ENCODE data around the gene OR10Z1. TPM values are rescaled to one million over a fixed set of nuclear protein-coding genes. Genes with fewer than 3 reads are reported as not detected.

The OR10Z1 gene
- polyA plus RNA-seq, 1 donor = 0.12 TPM

- Histone ChIP-seq H3K27ac (ENCODE audit: low read length) (no peak overlapping the region), H3K27me3 (ENCODE audit: control insufficient read depth, insufficient read depth, low read length) (no peaks in the 10 kb centered on the region), H3K4me3 (ENCODE audit: low read length) (no peak overlapping the region), H3K36me3 (ENCODE audit: control insufficient read depth, insufficient read depth, low read length) (no peaks in the 10 kb centered on the region), H3K9me3 (ENCODE audit: control insufficient read depth, low read depth, low read length) (peaks cover 5% of the 10 kb centered on the region), H3K4me1 (ENCODE audit: control insufficient read depth, insufficient read depth, low read length) (no peaks in the 10 kb centered on the region)
- no peak for DNase-seq
- WGBS (ENCODE audit: insufficient coverage, low lambda C conversion rate) = no CpG with 5 or more reads among the region's 2 CpGs
Measured at GRCh38 chr1:158600735-158601134, 4.3 kb upstream of the OR10Z1 start.

- no peaks in the 10 kb centered on the region for H3K4me1 ChIP-seq (ENCODE audit: control insufficient read depth, insufficient read depth, low read length)
- H3K27ac ChIP-seq (ENCODE audit: low read length) = no peak overlapping the region
- DNase-seq = no peak
- no peaks in the 10 kb centered on the region for H3K27me3 ChIP-seq (ENCODE audit: control insufficient read depth, insufficient read depth, low read length)
- WGBS (ENCODE audit: insufficient coverage, low lambda C conversion rate) = no CpG with 5 or more reads among the region's 1 CpG
- no peaks in the 10 kb centered on the region for H3K9me3 ChIP-seq (ENCODE audit: control insufficient read depth, low read depth, low read length)
- H3K4me3 ChIP-seq (ENCODE audit: low read length) = no peak overlapping the region
- H3K36me3 ChIP-seq (ENCODE audit: control insufficient read depth, insufficient read depth, low read length) = no peaks in the 10 kb centered on the region
Measured at GRCh38 chr1:158607296-158607695, 2.2 kb downstream of the OR10Z1 start.

DNA sequence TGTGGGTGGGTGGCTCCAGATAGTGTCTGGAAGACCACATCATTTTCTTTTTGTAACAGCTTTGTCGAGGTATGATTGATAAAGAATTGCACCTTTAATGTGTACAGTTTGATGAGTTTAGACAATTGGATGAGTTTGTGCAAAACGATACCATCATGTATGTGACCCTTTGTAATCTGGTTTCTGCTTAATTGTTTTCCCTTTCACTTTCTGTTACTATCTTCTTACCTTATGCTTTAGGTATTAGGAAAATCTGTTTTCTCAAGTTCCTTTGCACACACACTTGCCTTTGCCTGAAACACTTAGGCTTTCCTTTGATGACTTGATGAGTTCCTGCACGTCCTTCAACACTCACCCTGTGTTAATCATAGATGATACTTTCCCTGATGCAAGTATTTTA lies 6.8 kb downstream of the OR10Z1 start:
- H3K4me1 ChIP-seq (ENCODE audit: control insufficient read depth, insufficient read depth, low read length) = no peaks in the 10 kb centered on the region
- H3K9me3 ChIP-seq (ENCODE audit: control insufficient read depth, low read depth, low read length) = no peaks in the 10 kb centered on the region
- H3K4me3 ChIP-seq (ENCODE audit: low read length) = no peak overlapping the region
- no peak for DNase-seq
- H3K36me3 ChIP-seq (ENCODE audit: control insufficient read depth, insufficient read depth, low read length) = no peaks in the 10 kb centered on the region
- H3K27me3 ChIP-seq (ENCODE audit: control insufficient read depth, insufficient read depth, low read length) = no peaks in the 10 kb centered on the region
- no peak overlapping the region for H3K27ac ChIP-seq (ENCODE audit: low read length)
- WGBS (ENCODE audit: insufficient coverage, low lambda C conversion rate) = 83% methylated on average over 1 of the region's 3 CpGs

DNA sequence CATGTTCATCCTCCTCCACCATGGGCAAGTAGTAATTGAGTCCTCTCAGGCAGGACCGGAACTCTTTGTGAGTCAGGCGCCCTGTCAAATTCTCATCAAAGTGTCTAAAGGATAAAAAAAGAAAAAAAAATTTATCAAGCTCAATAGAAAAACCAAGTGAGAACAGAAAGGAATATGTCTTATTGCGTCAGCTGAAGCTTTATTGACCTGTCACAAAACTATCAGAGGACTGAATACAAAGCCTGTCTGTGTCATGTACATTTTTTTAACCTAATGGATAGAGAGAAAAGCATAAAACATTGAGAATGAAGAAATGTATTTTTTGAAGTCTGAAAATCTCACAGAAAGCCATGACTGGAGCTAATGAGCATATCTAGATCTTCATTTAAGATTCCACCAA lies 8.7 kb downstream of the OR10Z1 start:
- no peaks in the 10 kb centered on the region for H3K9me3 ChIP-seq (ENCODE audit: control insufficient read depth, low read depth, low read length)
- H3K4me1 ChIP-seq (ENCODE audit: control insufficient read depth, insufficient read depth, low read length) = no peaks in the 10 kb centered on the region
- no CpG with 5 or more reads among the region's 3 CpGs for WGBS (ENCODE audit: insufficient coverage, low lambda C conversion rate)
- H3K36me3 ChIP-seq (ENCODE audit: control insufficient read depth, insufficient read depth, low read length) = no peaks in the 10 kb centered on the region
- no peak overlapping the region for H3K27ac ChIP-seq (ENCODE audit: low read length)
- H3K4me3 ChIP-seq (ENCODE audit: low read length) = no peak overlapping the region
- H3K27me3 ChIP-seq (ENCODE audit: control insufficient read depth, insufficient read depth, low read length) = no peaks in the 10 kb centered on the region
- no peak for DNase-seq

DNA sequence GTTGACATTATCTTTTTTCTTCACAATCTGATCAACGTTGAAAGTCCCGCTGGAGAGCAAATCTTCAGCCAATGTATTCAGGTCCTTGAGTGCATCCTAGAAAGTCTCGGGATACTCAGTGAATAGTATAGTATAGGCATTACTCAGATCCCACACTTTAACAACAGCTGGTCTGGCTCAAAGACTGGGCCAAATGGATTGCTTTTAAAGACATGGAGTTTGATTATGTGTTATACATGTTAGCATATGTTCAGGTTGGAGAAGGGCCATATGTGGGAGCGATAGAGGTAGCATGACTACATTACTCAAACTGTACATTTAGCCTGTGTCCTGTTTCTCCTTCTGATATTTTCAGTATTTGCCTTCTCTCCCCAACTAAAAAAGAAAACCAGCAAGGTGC lies 33.1 kb downstream of the OR10Z1 start:
- WGBS (ENCODE audit: insufficient coverage, low lambda C conversion rate) = no CpG with 5 or more reads among the region's 4 CpGs
- no peak overlapping the region for H3K27ac ChIP-seq (ENCODE audit: low read length)
- H3K27me3 ChIP-seq (ENCODE audit: control insufficient read depth, insufficient read depth, low read length) = no peaks in the 10 kb centered on the region
- DNase-seq = no peak
- no peaks in the 10 kb centered on the region for H3K9me3 ChIP-seq (ENCODE audit: control insufficient read depth, low read depth, low read length)
- no peaks in the 10 kb centered on the region for H3K4me1 ChIP-seq (ENCODE audit: control insufficient read depth, insufficient read depth, low read length)
- no peaks in the 10 kb centered on the region for H3K36me3 ChIP-seq (ENCODE audit: control insufficient read depth, insufficient read depth, low read length)
- no peak overlapping the region for H3K4me3 ChIP-seq (ENCODE audit: low read length)

DNA sequence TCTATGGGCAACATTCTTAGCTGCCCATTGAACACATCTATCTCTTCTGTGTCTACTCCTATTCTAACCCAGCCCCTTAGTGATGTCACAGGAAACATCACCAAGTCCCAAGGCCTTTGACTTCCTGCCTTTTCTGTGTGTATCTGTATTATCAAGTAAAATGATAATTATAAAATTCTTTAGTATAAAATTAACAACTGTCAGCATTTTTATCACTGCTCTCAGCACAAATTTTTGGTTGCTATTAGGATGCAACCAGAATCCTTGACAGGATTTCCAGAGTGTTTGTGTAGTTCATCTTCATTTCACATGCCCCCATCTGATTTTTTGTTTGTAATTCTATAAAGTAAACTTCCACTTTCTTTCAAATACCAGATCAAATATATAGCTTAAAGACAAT lies 33.8 kb downstream of the OR10Z1 start:
- Histone ChIP-seq H3K36me3 (ENCODE audit: control insufficient read depth, insufficient read depth, low read length) (no peaks in the 10 kb centered on the region), H3K4me3 (ENCODE audit: low read length) (no peak overlapping the region), H3K9me3 (ENCODE audit: control insufficient read depth, low read depth, low read length) (no peaks in the 10 kb centered on the region), H3K4me1 (ENCODE audit: control insufficient read depth, insufficient read depth, low read length) (no peaks in the 10 kb centered on the region), H3K27ac (ENCODE audit: low read length) (no peak overlapping the region), H3K27me3 (ENCODE audit: control insufficient read depth, insufficient read depth, low read length) (no peaks in the 10 kb centered on the region)
- no peak for DNase-seq

DNA sequence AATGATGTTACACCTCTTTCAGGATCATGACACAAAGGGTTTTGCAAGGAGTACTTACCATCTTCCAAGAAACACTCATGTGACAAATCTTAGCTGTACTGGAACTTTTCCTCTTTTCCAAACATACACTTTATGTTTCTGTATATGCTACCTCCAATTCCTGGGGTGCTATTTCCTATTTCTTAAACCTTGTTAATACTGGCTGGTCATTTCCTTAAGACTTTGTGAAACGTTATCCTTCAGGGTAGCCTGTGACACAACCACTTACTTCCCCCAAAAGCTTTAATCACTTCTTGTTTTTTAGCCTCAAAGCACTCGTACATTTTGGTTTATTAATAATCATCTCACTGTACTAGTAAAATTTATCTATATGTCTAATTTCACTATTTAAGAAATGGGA lies 39.4 kb downstream of the OR10Z1 start:
- Histone ChIP-seq H3K4me3 (ENCODE audit: low read length) (no peak overlapping the region), H3K36me3 (ENCODE audit: control insufficient read depth, insufficient read depth, low read length) (no peaks in the 10 kb centered on the region), H3K27ac (ENCODE audit: low read length) (no peak overlapping the region), H3K27me3 (ENCODE audit: control insufficient read depth, insufficient read depth, low read length) (no peaks in the 10 kb centered on the region), H3K9me3 (ENCODE audit: control insufficient read depth, low read depth, low read length) (no peaks in the 10 kb centered on the region), H3K4me1 (ENCODE audit: control insufficient read depth, insufficient read depth, low read length) (no peaks in the 10 kb centered on the region)
- 85% methylated on average over 2 of the region's 2 CpGs for WGBS (ENCODE audit: insufficient coverage, low lambda C conversion rate)
- no peak for DNase-seq

DNA sequence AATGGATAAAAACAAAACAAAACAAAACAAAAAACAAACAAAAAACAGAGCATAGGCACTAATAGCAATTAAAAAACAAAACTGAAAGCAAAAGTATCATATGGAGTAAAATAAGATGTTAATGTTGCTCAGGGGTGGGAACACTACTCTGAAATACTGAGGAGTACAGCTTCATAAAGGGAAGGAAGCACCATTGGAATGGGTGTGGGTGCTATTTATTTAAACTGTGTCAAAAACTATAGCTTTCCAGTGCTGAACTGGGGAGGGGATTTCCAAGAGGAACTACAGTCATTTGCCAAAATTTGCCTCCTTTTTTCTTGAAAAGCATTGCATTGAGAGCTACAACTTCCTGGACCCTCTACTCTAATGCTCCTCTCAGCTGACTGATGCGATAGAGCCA lies 41.4 kb downstream of the OR10Z1 start:
- no peak overlapping the region for H3K4me3 ChIP-seq (ENCODE audit: low read length)
- no peaks in the 10 kb centered on the region for H3K27me3 ChIP-seq (ENCODE audit: control insufficient read depth, insufficient read depth, low read length)
- H3K27ac ChIP-seq (ENCODE audit: low read length) = no peak overlapping the region
- H3K36me3 ChIP-seq (ENCODE audit: control insufficient read depth, insufficient read depth, low read length) = no peaks in the 10 kb centered on the region
- WGBS (ENCODE audit: insufficient coverage, low lambda C conversion rate) = no CpG with 5 or more reads among the region's 1 CpG
- no peak for DNase-seq
- H3K9me3 ChIP-seq (ENCODE audit: control insufficient read depth, low read depth, low read length) = no peaks in the 10 kb centered on the region
- H3K4me1 ChIP-seq (ENCODE audit: control insufficient read depth, insufficient read depth, low read length) = no peaks in the 10 kb centered on the region

DNA sequence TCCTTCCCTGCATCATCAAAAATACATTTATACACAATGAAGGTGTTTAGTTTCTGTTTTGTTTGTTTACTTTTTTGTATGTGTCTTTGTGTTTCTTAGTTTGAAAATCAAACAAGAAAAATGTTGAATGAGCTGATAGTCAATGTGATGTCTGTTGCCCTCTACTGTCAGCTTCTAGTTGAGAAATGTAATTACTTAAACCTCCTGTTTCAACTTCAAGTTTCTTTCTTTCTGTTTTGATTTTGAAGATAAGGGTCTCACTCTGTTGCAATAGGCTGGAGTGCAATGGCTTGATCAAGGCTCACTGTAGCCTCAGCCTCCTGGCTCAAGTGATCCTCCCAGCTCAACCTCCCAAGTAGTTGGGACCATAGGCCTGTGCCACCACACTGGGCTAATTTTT lies 44.0 kb downstream of the OR10Z1 start:
- no peaks in the 10 kb centered on the region for H3K4me1 ChIP-seq (ENCODE audit: control insufficient read depth, insufficient read depth, low read length)
- no peaks in the 10 kb centered on the region for H3K9me3 ChIP-seq (ENCODE audit: control insufficient read depth, low read depth, low read length)
- H3K4me3 ChIP-seq (ENCODE audit: low read length) = no peak overlapping the region
- H3K27me3 ChIP-seq (ENCODE audit: control insufficient read depth, insufficient read depth, low read length) = no peaks in the 10 kb centered on the region
- no peak overlapping the region for H3K27ac ChIP-seq (ENCODE audit: low read length)
- no peaks in the 10 kb centered on the region for H3K36me3 ChIP-seq (ENCODE audit: control insufficient read depth, insufficient read depth, low read length)
- no peak for DNase-seq

- 80% methylated on average over 1 of the region's 7 CpGs for WGBS (ENCODE audit: insufficient coverage, low lambda C conversion rate)
- Histone ChIP-seq H3K27me3 (ENCODE audit: control insufficient read depth, insufficient read depth, low read length) (no peaks in the 10 kb centered on the region), H3K9me3 (ENCODE audit: control insufficient read depth, low read depth, low read length) (no peaks in the 10 kb centered on the region)
Measured at GRCh38 chr1:158652721-158653334, 47.8 kb downstream of the OR10Z1 start.

GRCh38 chr1:158654086-158654485 lies 49.0 kb downstream of the OR10Z1 start:
- H3K27ac ChIP-seq (ENCODE audit: low read length) = no peak overlapping the region
- H3K9me3 ChIP-seq (ENCODE audit: control insufficient read depth, low read depth, low read length) = no peaks in the 10 kb centered on the region
- H3K36me3 ChIP-seq (ENCODE audit: control insufficient read depth, insufficient read depth, low read length) = no peaks in the 10 kb centered on the region
- no peaks in the 10 kb centered on the region for H3K27me3 ChIP-seq (ENCODE audit: control insufficient read depth, insufficient read depth, low read length)
- no peak for DNase-seq
- H3K4me3 ChIP-seq (ENCODE audit: low read length) = no peak overlapping the region
- no peaks in the 10 kb centered on the region for H3K4me1 ChIP-seq (ENCODE audit: control insufficient read depth, insufficient read depth, low read length)

More at GRCh38 chr1:158652721-158653334, 47.8 kb downstream of the OR10Z1 start:
- DNase-seq = no peak
- Histone ChIP-seq H3K36me3 (ENCODE audit: control insufficient read depth, insufficient read depth, low read length) (no peaks in the 10 kb centered on the region), H3K27ac (ENCODE audit: low read length) (no peak overlapping the region), H3K4me1 (ENCODE audit: control insufficient read depth, insufficient read depth, low read length) (no peaks in the 10 kb centered on the region), H3K4me3 (ENCODE audit: low read length) (no peak overlapping the region)

Measured in large intestine (tissue), 3 donors.